ENCODE results near the gene NFIA. TPM values are rescaled to one million over a fixed set of nuclear protein-coding genes. Genes with fewer than 3 reads are reported as not detected.

The NFIA gene
- total and polyA plus RNA-seq, 10 of the 15 experiments (the other 5 are each of a cell fraction or from before 2014, with no cell fraction given) = 0.10 to 0.16 TPM; not detected in 8

DNA sequence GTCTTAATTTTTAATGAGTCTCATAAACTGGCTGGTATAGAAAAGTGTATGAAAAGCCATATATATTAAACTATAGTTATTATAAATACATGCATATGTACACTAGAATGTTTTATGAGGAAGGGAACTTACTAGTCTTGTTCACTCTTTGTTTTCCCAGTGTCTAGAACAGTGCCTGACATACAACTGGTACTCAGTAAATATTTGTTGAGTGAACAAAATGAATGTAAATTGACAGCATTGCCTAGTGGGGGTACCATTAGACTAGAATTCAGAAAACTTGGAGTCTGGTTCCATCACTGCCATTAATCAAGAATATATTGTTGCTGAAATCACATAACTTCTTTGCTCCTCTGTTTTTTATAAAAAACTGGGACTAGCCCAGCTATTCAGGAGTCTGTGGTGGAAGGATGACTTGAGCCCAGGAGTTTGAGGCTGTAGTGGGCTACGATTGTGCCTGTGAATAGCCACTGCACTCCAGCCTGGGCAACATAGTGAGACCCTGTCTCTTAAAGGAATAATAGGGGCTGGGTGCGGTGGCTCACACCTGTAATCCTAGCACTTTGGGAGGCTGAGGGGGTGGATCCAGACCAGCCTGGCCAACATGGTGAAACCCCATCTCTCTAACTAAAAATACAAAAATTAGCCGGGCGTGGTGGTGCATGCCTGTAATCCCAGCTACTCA, 51.1 kb downstream of the NFIA start:
- ChIA-PET SMC1A (ENCODE audit: uncharacterized antibody, unreplicated experiment) (no interaction called here), POLR2A (no interaction called here), CTCF (no interaction called here), RAD21 (ENCODE audit: unreplicated experiment) (no interaction called here)
- in situ Hi-C loops (cut with MboI) = no loop called here
- WGBS (ENCODE audit: insufficient coverage, insufficient replicate concordance, low lambda C conversion rate, missing lambda C conversion rate) = 47% methylated on average over 4 of the region's 4 CpGs
- FAIRE-seq = no peak
- Histone ChIP-seq H3K9me3 (replicated peaks; ENCODE audit: control insufficient read depth, insufficient read depth, low read length) (no peaks in the 10 kb centered on the region), H3K4me3 (no peak overlapping the region), H2AFZ (ENCODE audit: control insufficient read depth, low read depth, low read length) (no peak overlapping the region), H3K27ac (ENCODE audit: control insufficient read depth, insufficient read depth) (no peak overlapping the region), H3K4me2 (ENCODE audit: control insufficient read depth, insufficient read depth) (no peak overlapping the region), H3K4me1 (ENCODE audit: control insufficient read depth, insufficient read depth, low read length) (no peaks in the 10 kb centered on the region), H3K79me2 (ENCODE audit: control insufficient read depth, insufficient read depth, low read length) (no peaks in the 10 kb centered on the region), H3K27me3 (replicated peaks in 1 of 2; ENCODE audit: control insufficient read depth in 2 of 2, insufficient read depth in 2 of 2, low read length in 1 of 2) (no peaks in the 10 kb centered on the region), H4K20me1 (ENCODE audit: control insufficient read depth, insufficient read depth) (no peaks in the 10 kb centered on the region), H3K9ac (ENCODE audit: control insufficient read depth, insufficient read depth, low read length) (no peak overlapping the region), H3K36me3 (ENCODE audit: control insufficient read depth in 2 of 2, insufficient read depth in 2 of 2, low read length in 1 of 2) (no peaks in the 10 kb centered on the region)
- no TSS peak for BruUV-seq (replicated peaks)
- TF ChIP-seq GABPA (IDR thresholded peaks at IDR 0.05; ENCODE audit: low read depth) (no peak), TCF7 (IDR thresholded peaks at IDR 0.05; ENCODE audit: borderline replicate concordance) (no peak), RFX5 (IDR thresholded peaks at IDR 0.05; ENCODE audit: low read depth, low read length) (no peak), MYB (IDR thresholded peaks at IDR 0.05; ENCODE audit: borderline replicate concordance, low read depth, low read length) (no peak), PAX5 (IDR thresholded peaks at IDR 0.05; ENCODE audit: borderline replicate concordance, low read depth, low read length) (no peak), MYC (IDR thresholded peaks at IDR 0.05; ENCODE audit: insufficient read depth, insufficient read length, insufficient replicate concordance, low read length, severe bottlenecking) (no peak), HDAC6 (IDR thresholded peaks at IDR 0.05; ENCODE audit: unreplicated experiment) (no peak)
- no peak for DNase-seq (ENCODE audit: low read depth, low spot score)
- intact Hi-C loops (cut with micrococcal nuclease; ENCODE audit: unreplicated experiment) = no loop called here
- ATAC-seq = no peak

DNA sequence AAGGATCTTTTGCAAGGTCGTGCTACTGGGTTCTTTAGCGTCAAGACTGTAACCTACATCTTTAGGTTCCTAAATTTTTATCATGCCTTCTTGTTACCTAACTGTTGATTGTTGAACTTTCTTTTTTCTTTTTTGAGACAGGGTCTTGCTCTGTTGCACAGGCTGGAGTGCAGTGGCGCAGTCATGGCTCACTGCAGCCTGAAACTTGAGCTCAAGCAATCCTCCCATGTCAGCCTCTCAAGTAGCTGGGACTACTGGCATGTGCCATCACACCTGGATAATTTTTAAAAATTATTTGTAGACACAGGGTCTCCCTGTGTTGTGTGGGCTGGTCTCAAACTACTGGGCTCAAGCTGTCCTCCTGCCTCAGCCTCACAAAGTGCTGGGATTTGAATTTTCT, 52.9 kb downstream of the NFIA start:
- H3K36me3 ChIP-seq (ENCODE audit: control insufficient read depth in 2 of 2, insufficient read depth in 2 of 2, low read length in 1 of 2) = no peaks in the 10 kb centered on the region
- no peaks in the 10 kb centered on the region for H3K79me2 ChIP-seq (ENCODE audit: control insufficient read depth, insufficient read depth, low read length)
- RAD21 ChIA-PET (ENCODE audit: unreplicated experiment) = no interaction called here
- H3K9ac ChIP-seq (ENCODE audit: control insufficient read depth, insufficient read depth, low read length) = no peak overlapping the region
- no peak overlapping the region for H3K4me2 ChIP-seq (ENCODE audit: control insufficient read depth, insufficient read depth)
- CTCF ChIA-PET = interaction anchor here (0.8 to 0.9 kb wide), 2 partner anchors 85 to 716 kb away, joined by 3 read pairs; no protein-coding TSS in a partner anchor
- DNase-seq (ENCODE audit: low read depth, low spot score) (no peak), FAIRE-seq (no peak), ATAC-seq (no peak)
- in situ Hi-C loops (cut with MboI) (no loop called here), intact Hi-C loops (cut with micrococcal nuclease; ENCODE audit: unreplicated experiment) (no loop called here)
- no peaks in the 10 kb centered on the region for H3K27me3 ChIP-seq (replicated peaks in 1 of 2; ENCODE audit: control insufficient read depth in 2 of 2, insufficient read depth in 2 of 2, low read length in 1 of 2)
- no peaks in the 10 kb centered on the region for H4K20me1 ChIP-seq (ENCODE audit: control insufficient read depth, insufficient read depth)
- H3K27ac ChIP-seq (ENCODE audit: control insufficient read depth, insufficient read depth) = no peak overlapping the region
- H3K4me3 ChIP-seq = no peak overlapping the region
- WGBS (ENCODE audit: insufficient coverage, insufficient replicate concordance, low lambda C conversion rate, missing lambda C conversion rate) = 37% methylated on average over 3 of the region's 3 CpGs
- TF ChIP-seq, protein P1, sequence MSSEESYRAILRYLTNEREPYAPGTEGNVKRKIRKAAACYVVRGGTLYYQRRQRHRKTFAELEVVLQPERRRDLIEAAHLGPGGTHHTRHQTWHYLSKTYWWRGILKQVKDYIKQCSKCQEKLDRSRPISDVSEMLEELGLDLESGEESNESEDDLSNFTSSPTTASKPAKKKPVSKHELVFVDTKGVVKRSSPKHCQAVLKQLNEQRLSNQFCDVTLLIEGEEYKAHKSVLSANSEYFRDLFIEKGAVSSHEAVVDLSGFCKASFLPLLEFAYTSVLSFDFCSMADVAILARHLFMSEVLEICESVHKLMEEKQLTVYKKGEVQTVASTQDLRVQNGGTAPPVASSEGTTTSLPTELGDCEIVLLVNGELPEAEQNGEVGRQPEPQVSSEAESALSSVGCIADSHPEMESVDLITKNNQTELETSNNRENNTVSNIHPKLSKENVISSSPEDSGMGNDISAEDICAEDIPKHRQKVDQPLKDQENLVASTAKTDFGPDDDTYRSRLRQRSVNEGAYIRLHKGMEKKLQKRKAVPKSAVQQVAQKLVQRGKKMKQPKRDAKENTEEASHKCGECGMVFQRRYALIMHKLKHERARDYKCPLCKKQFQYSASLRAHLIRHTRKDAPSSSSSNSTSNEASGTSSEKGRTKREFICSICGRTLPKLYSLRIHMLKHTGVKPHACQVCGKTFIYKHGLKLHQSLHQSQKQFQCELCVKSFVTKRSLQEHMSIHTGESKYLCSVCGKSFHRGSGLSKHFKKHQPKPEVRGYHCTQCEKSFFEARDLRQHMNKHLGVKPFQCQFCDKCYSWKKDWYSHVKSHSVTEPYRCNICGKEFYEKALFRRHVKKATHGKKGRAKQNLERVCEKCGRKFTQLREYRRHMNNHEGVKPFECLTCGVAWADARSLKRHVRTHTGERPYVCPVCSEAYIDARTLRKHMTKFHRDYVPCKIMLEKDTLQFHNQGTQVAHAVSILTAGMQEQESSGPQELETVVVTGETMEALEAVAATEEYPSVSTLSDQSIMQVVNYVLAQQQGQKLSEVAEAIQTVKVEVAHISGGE (CRISPR knock-in tag; IDR thresholded peaks at IDR 0.05) = no peak
- TF ChIP-seq GATAD2B (conservative IDR thresholded peaks at IDR 0.05; ENCODE audit: low read depth) = no peak
- no peaks in the 10 kb centered on the region for H3K4me1 ChIP-seq (ENCODE audit: control insufficient read depth, insufficient read depth, low read length)
- H2AFZ ChIP-seq (ENCODE audit: control insufficient read depth, low read depth, low read length) = no peak overlapping the region
- H3K9me3 ChIP-seq (replicated peaks; ENCODE audit: control insufficient read depth, insufficient read depth, low read length) = no peaks in the 10 kb centered on the region
- POLR2A ChIA-PET = no interaction called here
- no TSS peak for BruUV-seq (replicated peaks)
- SMC1A ChIA-PET (ENCODE audit: uncharacterized antibody, unreplicated experiment) = interaction anchor here (0.6 kb wide), 1 partner anchor 41 kb away, joined by 3 read pairs; no protein-coding TSS in a partner anchor

All from GM12878 (cell line).